ENCODE data around the gene CUX1. TPM values are rescaled to one million over a fixed set of nuclear protein-coding genes. Genes with fewer than 3 reads are reported as not detected.

The CUX1 gene
- total and polyA plus RNA-seq, 10 of the 15 experiments (the other 5 are each of a cell fraction or from before 2014, with no cell fraction given) = 6.1 to 48.6 (median 25.9) TPM

- no peak for DNase-seq (ENCODE audit: low read depth, low spot score)
- Histone ChIP-seq H3K9me3 (replicated peaks; ENCODE audit: control insufficient read depth, insufficient read depth, low read length) (no peaks in the 10 kb centered on the region), H3K4me3 (no peak overlapping the region), H3K27ac (ENCODE audit: control insufficient read depth, insufficient read depth) (no peak overlapping the region), H3K4me2 (ENCODE audit: control insufficient read depth, insufficient read depth) (no peak overlapping the region), H3K4me1 (ENCODE audit: control insufficient read depth, insufficient read depth, low read length) (peaks cover 46% of the 10 kb centered on the region), H3K9ac (ENCODE audit: control insufficient read depth, insufficient read depth, low read length) (no peak overlapping the region), H3K79me2 (ENCODE audit: control insufficient read depth, insufficient read depth, low read length) (peaks cover 54% of the 10 kb centered on the region), H3K27me3 (replicated peaks in 1 of 2; ENCODE audit: control insufficient read depth in 2 of 2, insufficient read depth in 2 of 2, low read length in 1 of 2) (no peaks in the 10 kb centered on the region), H2AFZ (ENCODE audit: control insufficient read depth, low read depth, low read length) (no peak overlapping the region), H4K20me1 (ENCODE audit: control insufficient read depth, insufficient read depth) (no peaks in the 10 kb centered on the region; the same call in 1 of the 2 replicates), H3K36me3 (ENCODE audit: control insufficient read depth in 2 of 2, insufficient read depth in 2 of 2, low read length in 1 of 2) (peaks cover 3 to 9% of the 10 kb centered on the region in 2 experiments)
- BruUV-seq (replicated peaks) = TSS peak; percentile 49
- ATAC-seq = no peak
- ChIA-PET RAD21 (ENCODE audit: unreplicated experiment) (interaction anchor here (1.2 to 2.9 kb wide), 2 partner anchors 9 kb away, joined by 3 to 13 read pairs; no protein-coding TSS in a partner anchor), SMC1A (ENCODE audit: uncharacterized antibody, unreplicated experiment) (interaction anchor here (0.7 to 1.2 kb wide), 2 partner anchors 9 to 13 kb away, joined by 3 read pairs; no protein-coding TSS in a partner anchor), POLR2A (no interaction called here), CTCF (interaction anchor here (0.7 to 1.4 kb wide), 3 partner anchors 8 to 10 kb away, joined by 3 to 6 read pairs (median 4); no protein-coding TSS in a partner anchor)
- FAIRE-seq = no peak
- 88% methylated on average over 10 of the region's 10 CpGs for WGBS (ENCODE audit: insufficient coverage, insufficient replicate concordance, low lambda C conversion rate, missing lambda C conversion rate)
- in situ Hi-C loops (cut with MboI) (no loop called here), intact Hi-C loops (cut with micrococcal nuclease; ENCODE audit: unreplicated experiment) (no loop called here)
- TF ChIP-seq NBN (IDR thresholded peaks at IDR 0.05) (no peak), ATF7 (IDR thresholded peaks at IDR 0.05; ENCODE audit: low read depth) (no peak), NFXL1 (IDR thresholded peaks at IDR 0.05; ENCODE audit: borderline replicate concordance) (no peak), MEF2B (IDR thresholded peaks at IDR 0.05; ENCODE audit: partially characterized antibody, poor library complexity, severe bottlenecking) (no peak), RFX5 (IDR thresholded peaks at IDR 0.05; ENCODE audit: low read depth, low read length) (no peak), YY1 (IDR thresholded peaks at IDR 0.05; ENCODE audit: low read depth, low read length) (no peak), IRF3 (IDR thresholded peaks at IDR 0.05) (no peak), IKZF1 (conservative IDR thresholded peaks at IDR 0.05) (no peak), ZBED1 (IDR thresholded peaks at IDR 0.05; ENCODE audit: borderline replicate concordance) (no peak), NKRF (conservative IDR thresholded peaks at IDR 0.05) (no peak), ZZZ3 (IDR thresholded peaks at IDR 0.05; ENCODE audit: control insufficient read depth, insufficient read length, low read depth) (no peak), POU2F2 (IDR thresholded peaks at IDR 0.05; ENCODE audit: borderline replicate concordance, low read depth, low read length) (no peak), EP300 (IDR thresholded peaks at IDR 0.05; ENCODE audit: borderline replicate concordance in 1 of 2, control insufficient read depth in 1 of 2, low read depth in 2 of 2, low read length in 2 of 2) (no peak)
- TF ChIP-seq, protein P1, sequence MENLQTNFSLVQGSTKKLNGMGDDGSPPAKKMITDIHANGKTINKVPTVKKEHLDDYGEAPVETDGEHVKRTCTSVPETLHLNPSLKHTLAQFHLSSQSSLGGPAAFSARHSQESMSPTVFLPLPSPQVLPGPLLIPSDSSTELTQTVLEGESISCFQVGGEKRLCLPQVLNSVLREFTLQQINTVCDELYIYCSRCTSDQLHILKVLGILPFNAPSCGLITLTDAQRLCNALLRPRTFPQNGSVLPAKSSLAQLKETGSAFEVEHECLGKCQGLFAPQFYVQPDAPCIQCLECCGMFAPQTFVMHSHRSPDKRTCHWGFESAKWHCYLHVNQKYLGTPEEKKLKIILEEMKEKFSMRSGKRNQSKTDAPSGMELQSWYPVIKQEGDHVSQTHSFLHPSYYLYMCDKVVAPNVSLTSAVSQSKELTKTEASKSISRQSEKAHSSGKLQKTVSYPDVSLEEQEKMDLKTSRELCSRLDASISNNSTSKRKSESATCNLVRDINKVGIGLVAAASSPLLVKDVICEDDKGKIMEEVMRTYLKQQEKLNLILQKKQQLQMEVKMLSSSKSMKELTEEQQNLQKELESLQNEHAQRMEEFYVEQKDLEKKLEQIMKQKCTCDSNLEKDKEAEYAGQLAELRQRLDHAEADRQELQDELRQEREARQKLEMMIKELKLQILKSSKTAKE (IDR thresholded peaks at IDR 0.05; ENCODE audit: low read depth, poor library complexity, severe bottlenecking) = no peak
- TF ChIP-seq, protein P2, sequence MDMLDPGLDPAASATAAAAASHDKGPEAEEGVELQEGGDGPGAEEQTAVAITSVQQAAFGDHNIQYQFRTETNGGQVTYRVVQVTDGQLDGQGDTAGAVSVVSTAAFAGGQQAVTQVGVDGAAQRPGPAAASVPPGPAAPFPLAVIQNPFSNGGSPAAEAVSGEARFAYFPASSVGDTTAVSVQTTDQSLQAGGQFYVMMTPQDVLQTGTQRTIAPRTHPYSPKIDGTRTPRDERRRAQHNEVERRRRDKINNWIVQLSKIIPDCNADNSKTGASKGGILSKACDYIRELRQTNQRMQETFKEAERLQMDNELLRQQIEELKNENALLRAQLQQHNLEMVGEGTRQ (IDR thresholded peaks at IDR 0.05; ENCODE audit: borderline replicate concordance, low read depth, low read length) = no peak
- TF ChIP-seq, protein P3, sequence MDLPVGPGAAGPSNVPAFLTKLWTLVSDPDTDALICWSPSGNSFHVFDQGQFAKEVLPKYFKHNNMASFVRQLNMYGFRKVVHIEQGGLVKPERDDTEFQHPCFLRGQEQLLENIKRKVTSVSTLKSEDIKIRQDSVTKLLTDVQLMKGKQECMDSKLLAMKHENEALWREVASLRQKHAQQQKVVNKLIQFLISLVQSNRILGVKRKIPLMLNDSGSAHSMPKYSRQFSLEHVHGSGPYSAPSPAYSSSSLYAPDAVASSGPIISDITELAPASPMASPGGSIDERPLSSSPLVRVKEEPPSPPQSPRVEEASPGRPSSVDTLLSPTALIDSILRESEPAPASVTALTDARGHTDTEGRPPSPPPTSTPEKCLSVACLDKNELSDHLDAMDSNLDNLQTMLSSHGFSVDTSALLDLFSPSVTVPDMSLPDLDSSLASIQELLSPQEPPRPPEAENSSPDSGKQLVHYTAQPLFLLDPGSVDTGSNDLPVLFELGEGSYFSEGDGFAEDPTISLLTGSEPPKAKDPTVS (IDR thresholded peaks at IDR 0.05; ENCODE audit: low read depth, low read length) = no peak
Measured at GRCh38 chr7:102297487-102298218, 480.2 kb downstream of the CUX1 start.
